Neural progenitor cell (in vitro differentiated cells): ENCODE measurements around the gene KCNK5. TPM values are rescaled to one million over a fixed set of nuclear protein-coding genes. Genes with fewer than 3 reads are reported as not detected.

Source experiments
- DNase-seq: peaks from one replicate; pipeline ENCODE4 v3.0.0-alpha.2; 2016; ENCODE audit warnings: low spot score
- H2AFZ ChIP-seq: fragments of 200-600 bp; sonication (generic); replicated peaks from 2 replicates; pipeline ENCODE4 v1.6.1; 2016; ENCODE audit warnings: antibody characterized with exemption
- H3F3A ChIP-seq: fragments of 200-600 bp; sonication (generic); 2 replicates; pipeline ENCODE4 v1.6.1; 2016; ENCODE audit warnings: antibody characterized with exemption, low read depth
- H3K27ac ChIP-seq: fragments of 200-600 bp; sonication (generic); 2 replicates; pipeline ENCODE4 v1.5.1; 2016; ENCODE audit warnings: mild to moderate bottlenecking
- H3K27me3 ChIP-seq: fragments of 200-600 bp; sonication (generic); 2 replicates; pipeline ENCODE4 v1.6.1; 2016; ENCODE audit warnings: mild to moderate bottlenecking, moderate library complexity
- H3K36me3 ChIP-seq: fragments of 200-600 bp; sonication (generic); 2 replicates; pipeline ENCODE4 v1.5.1; 2016
- H3K4me1 ChIP-seq: fragments of 200-600 bp; sonication (generic); 2 replicates; pipeline ENCODE4 v1.6.1; 2016; ENCODE audit warnings: mixed run types
- H3K4me2 ChIP-seq: fragments of 200-600 bp; sonication (generic); 2 replicates; pipeline ENCODE4 v1.6.1; 2016
- H3K4me3 ChIP-seq: fragments of 200-600 bp; sonication (generic); 2 replicates; pipeline ENCODE4 v1.5.1; 2016
- H3K79me2 ChIP-seq: fragments of 200-600 bp; sonication (generic); 2 replicates; pipeline ENCODE4 v1.6.1; 2016; ENCODE audit warnings: low read depth
- H3K9ac ChIP-seq: fragments of 200-600 bp; sonication (generic); 2 replicates; pipeline ENCODE4 v1.6.1; 2016
- H3K9me3 ChIP-seq: fragments of 200-600 bp; sonication (generic); 2 replicates; pipeline ENCODE4 v1.5.1; 2016; ENCODE audit warnings: low read depth
- H4K20me1 ChIP-seq: fragments of 200-600 bp; sonication (generic); 2 replicates; pipeline ENCODE4 v1.6.1; 2016; ENCODE audit warnings: low read depth
- H3K27ac Mint-ChIP-seq: 3 replicates; pipeline ENCODE4 v1.8.0; 2021; ENCODE audit warnings: mixed read lengths
- H3K27me3 Mint-ChIP-seq: 2 replicates; pipeline ENCODE4 v1.8.0; 2022; ENCODE audit warnings: low read depth, mild to moderate bottlenecking, inconsistent platforms, moderate library complexity, mixed read lengths; ENCODE audit not compliant: insufficient read depth
- H3K36me3 Mint-ChIP-seq: 3 replicates; pipeline ENCODE4 v1.8.0; 2021; ENCODE audit warnings: mixed read lengths
- H3K4me1 Mint-ChIP-seq: 3 replicates; pipeline ENCODE4 v1.8.0; 2021; ENCODE audit warnings: mixed read lengths
- H3K4me3 Mint-ChIP-seq: 3 replicates; pipeline ENCODE4 v1.8.0; 2021; ENCODE audit warnings: mild to moderate bottlenecking, moderate library complexity, mixed read lengths
- H3K9me3 Mint-ChIP-seq: 3 replicates; pipeline ENCODE4 v1.8.0; 2020; ENCODE audit warnings: mixed read lengths
- CTCF ChIP-seq: fragments of 200-600 bp; sonication (generic); IDR thresholded peaks from 2 replicates; pipeline ENCODE4 v1.5.1; 2017; ENCODE audit warnings: antibody characterized with exemption, mild to moderate bottlenecking
- EZH2 ChIP-seq: fragments of 200-600 bp; sonication (generic); IDR thresholded peaks from 2 replicates; pipeline ENCODE4 v1.6.1; 2017; ENCODE audit warnings: antibody characterized with exemption, mild to moderate bottlenecking, moderate library complexity
- EZH2phosphoT487 ChIP-seq: fragments of 200-600 bp; sonication (generic); IDR thresholded peaks from 2 replicates; pipeline ENCODE4 v1.6.1; 2017; ENCODE audit warnings: antibody characterized with exemption
- total RNA-seq: library from RNA; depleted of rRNA; stranded (reverse); fragments of >200 nt; gene quantifications from 2 replicates; pipeline ENCODE4 v1.2.3, GENCODE V29; 2015; ENCODE audit warnings: low replicate concordance

The KCNK5 gene
- total RNA-seq, 1 donor from 2014 or later = 5.7 TPM

GRCh38 chr6:39152262-39152661 lies 77.0 kb downstream of the KCNK5 start:
- no peaks in the 10 kb centered on the region for H3F3A ChIP-seq
- H3K36me3 ChIP-seq = no peaks in the 10 kb centered on the region
- Mint-ChIP-seq H3K4me3 (no peak overlapping the region), H3K9me3 (no peaks in the 10 kb centered on the region), H3K36me3 (no peaks in the 10 kb centered on the region), H3K27me3 (peaks cover 9% of the 10 kb centered on the region), H3K27ac (no peak overlapping the region), H3K4me1 (no peaks in the 10 kb centered on the region)
- H3K9me3 ChIP-seq = no peaks in the 10 kb centered on the region
- peaks cover 15% of the 10 kb centered on the region for H3K27me3 ChIP-seq
- no peak overlapping the region for H3K27ac ChIP-seq
- DNase-seq = no peak
- H2AFZ ChIP-seq = no peak overlapping the region
- TF ChIP-seq EZH2 (no peak), CTCF (no peak), EZH2phosphoT487 (no peak)
- no peaks in the 10 kb centered on the region for H3K79me2 ChIP-seq
- peaks cover 8% of the 10 kb centered on the region for H3K4me1 ChIP-seq
- H4K20me1 ChIP-seq = no peaks in the 10 kb centered on the region
- H3K4me3 ChIP-seq = no peak overlapping the region
- H3K9ac ChIP-seq = no peak overlapping the region
- H3K4me2 ChIP-seq = no peak overlapping the region

DNA sequence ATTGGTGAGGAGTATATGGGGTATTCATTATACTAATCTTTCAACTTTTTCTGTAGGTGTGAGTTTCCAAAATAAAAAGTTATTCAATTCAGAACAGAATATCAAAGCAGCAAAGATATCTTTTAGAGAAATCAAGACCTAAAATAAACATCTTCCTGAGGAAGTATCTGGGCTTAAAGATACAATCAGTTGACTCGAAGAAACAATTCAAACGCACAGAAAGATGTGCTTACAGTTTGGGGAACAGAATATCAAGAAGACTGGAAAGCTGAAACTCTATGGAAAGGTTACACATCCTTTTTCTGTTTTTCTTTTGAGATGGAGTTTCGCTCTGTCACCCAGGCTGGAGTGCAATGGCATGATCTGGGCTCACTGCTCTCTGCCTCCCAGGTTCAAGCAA lies 78.1 kb downstream of the KCNK5 start:
- Mint-ChIP-seq H3K4me3 (no peak overlapping the region), H3K4me1 (peaks cover 4% of the 10 kb centered on the region), H3K36me3 (no peaks in the 10 kb centered on the region), H3K27ac (no peak overlapping the region), H3K27me3 (peaks cover 9% of the 10 kb centered on the region), H3K9me3 (no peaks in the 10 kb centered on the region)
- TF ChIP-seq CTCF = no peak
- TF ChIP-seq EZH2phosphoT487 = no peak
- no peak for TF ChIP-seq EZH2
- Histone ChIP-seq H3K27me3 (peaks cover 15% of the 10 kb centered on the region), H3K4me2 (no peak overlapping the region), H3K9me3 (no peaks in the 10 kb centered on the region), H3K9ac (no peak overlapping the region), H3K27ac (no peak overlapping the region), H3K4me1 (peaks cover 8% of the 10 kb centered on the region), H2AFZ (no peak overlapping the region), H3K79me2 (no peaks in the 10 kb centered on the region), H3K4me3 (no peak overlapping the region), H4K20me1 (no peaks in the 10 kb centered on the region), H3K36me3 (no peaks in the 10 kb centered on the region), H3F3A (no peaks in the 10 kb centered on the region)
- DNase-seq = no peak

- no peaks in the 10 kb centered on the region for H3K36me3 Mint-ChIP-seq
- H3K27me3 ChIP-seq = no peaks in the 10 kb centered on the region
- DNase-seq = no peak
- H3K4me1 Mint-ChIP-seq = peaks cover 6% of the 10 kb centered on the region
- H4K20me1 ChIP-seq = no peaks in the 10 kb centered on the region
- no peaks in the 10 kb centered on the region for H3F3A ChIP-seq
- no peak overlapping the region for H3K4me2 ChIP-seq
- H3K4me3 Mint-ChIP-seq = no peak overlapping the region
- no peak overlapping the region for H3K27ac ChIP-seq
- H3K36me3 ChIP-seq = no peaks in the 10 kb centered on the region
- no peak overlapping the region for H3K4me3 ChIP-seq
- H3K4me1 ChIP-seq = no peaks in the 10 kb centered on the region
- no peaks in the 10 kb centered on the region for H3K9me3 ChIP-seq
- H2AFZ ChIP-seq = no peak overlapping the region
- TF ChIP-seq EZH2phosphoT487 = no peak
- H3K27ac Mint-ChIP-seq = no peak overlapping the region
- H3K9ac ChIP-seq = no peak overlapping the region
- peaks cover 9% of the 10 kb centered on the region for H3K27me3 Mint-ChIP-seq
- H3K79me2 ChIP-seq = no peaks in the 10 kb centered on the region
- H3K9me3 Mint-ChIP-seq = no peaks in the 10 kb centered on the region
Observed at GRCh38 chr6:39144481-39145173, 84.6 kb downstream of the KCNK5 start.

- Histone ChIP-seq H3K79me2 (no peaks in the 10 kb centered on the region), H3K9me3 (no peaks in the 10 kb centered on the region), H2AFZ (no peak overlapping the region), H4K20me1 (no peaks in the 10 kb centered on the region), H3K27me3 (no peaks in the 10 kb centered on the region), H3F3A (no peaks in the 10 kb centered on the region), H3K36me3 (no peaks in the 10 kb centered on the region), H3K4me3 (no peak overlapping the region), H3K4me1 (no peaks in the 10 kb centered on the region), H3K9ac (no peak overlapping the region), H3K4me2 (no peak overlapping the region), H3K27ac (no peak overlapping the region)
- Mint-ChIP-seq H3K27ac (no peak overlapping the region), H3K27me3 (peaks cover 5% of the 10 kb centered on the region), H3K4me1 (peaks cover 6% of the 10 kb centered on the region), H3K4me3 (no peak overlapping the region), H3K9me3 (no peaks in the 10 kb centered on the region), H3K36me3 (no peaks in the 10 kb centered on the region)
- no peak for DNase-seq
- TF ChIP-seq EZH2 (no peak), CTCF (no peak), EZH2phosphoT487 (no peak)
Observed at GRCh38 chr6:39143238-39143930, 85.9 kb downstream of the KCNK5 start.
